Measurements from ENCODE around the gene SRRM1. TPM values are rescaled to one million over a fixed set of nuclear protein-coding genes. Genes with fewer than 3 reads are reported as not detected.

Gene SRRM1
- total RNA-seq, 1 experiment from 2014 or later: 160 TPM

GRCh38 chr1:24635195-24635843 lies 7.8 kb upstream of the SRRM1 start:
- H3K4me1 ChIP-seq (ENCODE audit: control insufficient read depth, insufficient read depth, low read length): no peaks in the 10 kb centered on the region
- ChIA-PET POLR2A (no interaction called here), CTCF (no interaction called here)
- peak; percentile 90 for ATAC-seq
- H3K4me3 ChIP-seq (ENCODE audit: low read depth in 2 of 2, low read length in 2 of 2): no peak overlapping the region
- no peak overlapping the region for H3K27ac ChIP-seq (ENCODE audit: low read length)
- intact Hi-C loops (cut with micrococcal nuclease; ENCODE audit: unreplicated experiment) (loop anchor here (5.0 to 10.0 kb wide), 3 partner anchors 38 to 221 kb away; partner anchors contain the start of genes NIPAL3 and STPG1), in situ Hi-C loops (cut with HindIII; ENCODE audit: low pct_unique_long_range_greater_than_20kb, low sequenced_read_pairs) (loop anchor here (10.0 kb wide), 1 partner anchor 241 kb away; no protein-coding TSS in a partner anchor)
- H3K9me3 ChIP-seq (ENCODE audit: control insufficient read depth, insufficient read depth, low read depth, low read length): no peaks in the 10 kb centered on the region
- TF ChIP-seq, protein P1, sequence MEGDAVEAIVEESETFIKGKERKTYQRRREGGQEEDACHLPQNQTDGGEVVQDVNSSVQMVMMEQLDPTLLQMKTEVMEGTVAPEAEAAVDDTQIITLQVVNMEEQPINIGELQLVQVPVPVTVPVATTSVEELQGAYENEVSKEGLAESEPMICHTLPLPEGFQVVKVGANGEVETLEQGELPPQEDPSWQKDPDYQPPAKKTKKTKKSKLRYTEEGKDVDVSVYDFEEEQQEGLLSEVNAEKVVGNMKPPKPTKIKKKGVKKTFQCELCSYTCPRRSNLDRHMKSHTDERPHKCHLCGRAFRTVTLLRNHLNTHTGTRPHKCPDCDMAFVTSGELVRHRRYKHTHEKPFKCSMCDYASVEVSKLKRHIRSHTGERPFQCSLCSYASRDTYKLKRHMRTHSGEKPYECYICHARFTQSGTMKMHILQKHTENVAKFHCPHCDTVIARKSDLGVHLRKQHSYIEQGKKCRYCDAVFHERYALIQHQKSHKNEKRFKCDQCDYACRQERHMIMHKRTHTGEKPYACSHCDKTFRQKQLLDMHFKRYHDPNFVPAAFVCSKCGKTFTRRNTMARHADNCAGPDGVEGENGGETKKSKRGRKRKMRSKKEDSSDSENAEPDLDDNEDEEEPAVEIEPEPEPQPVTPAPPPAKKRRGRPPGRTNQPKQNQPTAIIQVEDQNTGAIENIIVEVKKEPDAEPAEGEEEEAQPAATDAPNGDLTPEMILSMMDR (IDR thresholded peaks at IDR 0.05): peak; percentile 73; the same call in 1 of the 2 replicates
- TF ChIP-seq POLR2AphosphoS5 (IDR thresholded peaks at IDR 0.05; ENCODE audit: low read depth, low read length) (no peak), TCF7L2 (IDR thresholded peaks at IDR 0.05; ENCODE audit: low read depth, low read length) (no peak)
- DNase-seq (ENCODE audit: low read depth, low spot score): peak; percentile 58
- BruUV-seq (replicated peaks): no TSS peak
- no peaks in the 10 kb centered on the region for H3K36me3 ChIP-seq (ENCODE audit: control insufficient read depth, insufficient read depth, low read length)
- H3K27me3 ChIP-seq (ENCODE audit: control insufficient read depth, insufficient read depth, low read length): no peaks in the 10 kb centered on the region

DNA sequence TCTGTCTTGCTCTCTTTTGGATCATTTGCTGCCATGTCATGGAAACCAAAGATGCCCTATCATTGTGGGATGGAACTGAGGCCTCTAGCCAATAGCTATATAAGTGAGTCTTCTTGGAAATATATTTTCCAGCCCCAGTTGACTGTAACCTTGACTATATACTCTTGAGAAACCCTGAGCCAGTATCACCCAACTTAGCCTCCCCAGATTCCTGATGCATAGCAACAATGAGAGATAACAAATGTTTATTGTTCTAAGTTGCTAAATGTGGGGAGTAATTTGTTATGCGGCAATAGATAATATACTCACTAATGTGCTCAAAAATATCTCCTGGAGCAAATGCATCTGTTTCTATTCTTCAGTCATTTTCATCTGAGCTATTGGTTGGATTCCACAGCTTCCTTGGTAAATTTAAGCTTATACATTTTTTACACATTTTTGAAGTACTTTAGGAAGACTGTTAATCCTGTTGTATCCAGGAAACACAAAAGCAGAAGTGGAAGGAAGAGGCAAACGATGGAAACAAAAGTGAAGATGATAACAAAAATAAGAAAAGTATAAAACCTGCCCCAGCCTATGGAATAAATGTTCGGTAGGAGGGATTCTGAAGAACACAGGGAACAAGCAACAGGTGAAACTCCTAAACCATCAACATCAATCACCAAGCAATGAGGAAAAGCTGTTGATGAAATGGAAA lies 6.3 kb upstream of the SRRM1 start:
- POLR2A ChIA-PET: no interaction called here
- Histone ChIP-seq H3K9me3 (ENCODE audit: control insufficient read depth, insufficient read depth, low read depth, low read length) (no peaks in the 10 kb centered on the region), H3K36me3 (ENCODE audit: control insufficient read depth, insufficient read depth, low read length) (no peaks in the 10 kb centered on the region), H3K4me3 (ENCODE audit: low read depth in 2 of 2, low read length in 2 of 2) (no peak overlapping the region), H3K27ac (ENCODE audit: low read length) (no peak overlapping the region), H3K27me3 (ENCODE audit: control insufficient read depth, insufficient read depth, low read length) (no peaks in the 10 kb centered on the region), H3K4me1 (ENCODE audit: control insufficient read depth, insufficient read depth, low read length) (peaks cover 4% of the 10 kb centered on the region)
- in situ Hi-C loops (cut with HindIII; ENCODE audit: low pct_unique_long_range_greater_than_20kb, low sequenced_read_pairs): loop anchor here (10.0 kb wide), 1 partner anchor 242 kb away; no protein-coding TSS in a partner anchor
- no TSS peak for BruUV-seq (replicated peaks)
- TF ChIP-seq, protein P2, sequence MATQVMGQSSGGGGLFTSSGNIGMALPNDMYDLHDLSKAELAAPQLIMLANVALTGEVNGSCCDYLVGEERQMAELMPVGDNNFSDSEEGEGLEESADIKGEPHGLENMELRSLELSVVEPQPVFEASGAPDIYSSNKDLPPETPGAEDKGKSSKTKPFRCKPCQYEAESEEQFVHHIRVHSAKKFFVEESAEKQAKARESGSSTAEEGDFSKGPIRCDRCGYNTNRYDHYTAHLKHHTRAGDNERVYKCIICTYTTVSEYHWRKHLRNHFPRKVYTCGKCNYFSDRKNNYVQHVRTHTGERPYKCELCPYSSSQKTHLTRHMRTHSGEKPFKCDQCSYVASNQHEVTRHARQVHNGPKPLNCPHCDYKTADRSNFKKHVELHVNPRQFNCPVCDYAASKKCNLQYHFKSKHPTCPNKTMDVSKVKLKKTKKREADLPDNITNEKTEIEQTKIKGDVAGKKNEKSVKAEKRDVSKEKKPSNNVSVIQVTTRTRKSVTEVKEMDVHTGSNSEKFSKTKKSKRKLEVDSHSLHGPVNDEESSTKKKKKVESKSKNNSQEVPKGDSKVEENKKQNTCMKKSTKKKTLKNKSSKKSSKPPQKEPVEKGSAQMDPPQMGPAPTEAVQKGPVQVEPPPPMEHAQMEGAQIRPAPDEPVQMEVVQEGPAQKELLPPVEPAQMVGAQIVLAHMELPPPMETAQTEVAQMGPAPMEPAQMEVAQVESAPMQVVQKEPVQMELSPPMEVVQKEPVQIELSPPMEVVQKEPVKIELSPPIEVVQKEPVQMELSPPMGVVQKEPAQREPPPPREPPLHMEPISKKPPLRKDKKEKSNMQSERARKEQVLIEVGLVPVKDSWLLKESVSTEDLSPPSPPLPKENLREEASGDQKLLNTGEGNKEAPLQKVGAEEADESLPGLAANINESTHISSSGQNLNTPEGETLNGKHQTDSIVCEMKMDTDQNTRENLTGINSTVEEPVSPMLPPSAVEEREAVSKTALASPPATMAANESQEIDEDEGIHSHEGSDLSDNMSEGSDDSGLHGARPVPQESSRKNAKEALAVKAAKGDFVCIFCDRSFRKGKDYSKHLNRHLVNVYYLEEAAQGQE (IDR thresholded peaks at IDR 0.05; ENCODE audit: insufficient read depth in 1 of 2, low read depth in 2 of 2, low read length in 1 of 2): no peak
- TF ChIP-seq SIN3A (IDR thresholded peaks at IDR 0.05; ENCODE audit: borderline replicate concordance, insufficient read depth, low read depth, low read length) (no peak), TCF7L2 (IDR thresholded peaks at IDR 0.05; ENCODE audit: low read depth, low read length) (no peak), POLR2AphosphoS5 (IDR thresholded peaks at IDR 0.05; ENCODE audit: low read depth, low read length) (no peak)
- TF ChIP-seq, protein P1 (IDR thresholded peaks at IDR 0.05): no peak
- DNase-seq (ENCODE audit: low read depth, low spot score) (no peak), ATAC-seq (no peak)
- CTCF ChIA-PET: interaction anchor here (0.6 to 1.2 kb wide), 3 partner anchors 14 to 96 kb away, joined by 3 to 6 read pairs (median 4); no protein-coding TSS in a partner anchor
- intact Hi-C loops (cut with micrococcal nuclease; ENCODE audit: unreplicated experiment): loop anchor here (5.0 to 10.0 kb wide), 3 partner anchors 40 to 222 kb away; partner anchors contain the start of genes NIPAL3 and STPG1
